Tibial artery (tissue), 4 donors: ENCODE results near the gene KIRREL3.
A peak's percentile ranks its signal among the peaks of the same experiment; 100 is the strongest.

Experiments
- DNase-seq, 2 donors: peaks; one replicate each; pipeline ENCODE4 v3.0.0-alpha.2; 2019
- H3K27ac ChIP-seq, 2 donors: fragments of 200-600 bp; sonication (generic) in 1 of 2; 1 replicate in 1 of 2; 2 replicates in 1 of 2; pipeline ENCODE4 v1.5.1; 2018 to 2019; ENCODE audit warnings: mild to moderate bottlenecking in 1 of 2
- H3K27me3 ChIP-seq, 2 donors: fragments of 200-600 bp; sonication (generic) in 1 of 2; one replicate each; pipeline versions ENCODE4 v1.5.1 to v1.6.0; 2016 to 2019
- H3K36me3 ChIP-seq, 3 donors: fragments of 200-600 bp; sonication (generic) in 2 of 3; one replicate each; pipeline ENCODE4 v1.5.1; 2016 to 2019; ENCODE audit warnings: mild to moderate bottlenecking in 2 of 3
- H3K4me1 ChIP-seq, 4 donors: fragments of 200-600 bp; sonication (generic) in 2 of 4; 1 replicate in 3 of 4; 2 replicates in 1 of 4; pipeline ENCODE4 v1.5.1; 2016 to 2019
- H3K4me3 ChIP-seq, 2 donors: fragments of 200-600 bp; sonication (generic) in 1 of 2; 1 replicate in 1 of 2; 2 replicates in 1 of 2; pipeline ENCODE4 v1.5.1; 2018 to 2019; ENCODE audit warnings: mild to moderate bottlenecking in 2 of 2
- H3K9me3 ChIP-seq, 3 donors: fragments of 200-600 bp; sonication (generic) in 1 of 3; one replicate each; pipeline ENCODE4 v1.5.1; 2016 to 2019
- CTCF ChIP-seq, 2 experiments: fragments of 200-600 bp in 1 of 2; fragments of 450-650 bp in 1 of 2; IDR thresholded peaks; one replicate each; pipeline ENCODE4 v1.5.1; 2017 to 2019; ENCODE audit warnings: antibody characterized with exemption in 2 of 2, mild to moderate bottlenecking in 1 of 2, moderate library complexity in 1 of 2
- intact Hi-C: fragments of 100-400 bp; cut with DNase I; formaldehyde crosslinking; loops from one replicate; pipeline ENCODE4 v1.15.0; 2023; ENCODE audit warnings: low total_unique reads

KIRREL3 gene

GRCh38 chr11:126415669-126416420 lies 584.7 kb downstream of the KIRREL3 start:
- intact Hi-C loops = loop anchor here (10.0 kb wide), 1 partner anchor 101 kb away; no protein-coding TSS in a partner anchor
- peak in 1 of 2 donors; percentile 52 for DNase-seq
- no peaks in the 10 kb centered on the region for H3K9me3 ChIP-seq
- TF ChIP-seq CTCF (IDR thresholded peaks at IDR 0.05) = no peak
- no peaks in the 10 kb centered on the region for H3K27me3 ChIP-seq
- H3K27ac ChIP-seq = peak overlapping the region; percentile 74 to 83
- H3K4me3 ChIP-seq = peak overlapping the region; percentile 57
- peaks cover 0 to 16% (median 7%) of the 10 kb centered on the region in 3 donors for H3K36me3 ChIP-seq
- peaks cover 0 to 43% (median 34%) of the 10 kb centered on the region in 4 donors for H3K4me1 ChIP-seq

- Histone ChIP-seq H3K27ac (peak overlapping the region; percentile 74 to 83), H3K4me1 (peaks cover 0 to 42% (median 36%) of the 10 kb centered on the region in 4 donors), H3K27me3 (no peaks in the 10 kb centered on the region), H3K36me3 (peaks cover 0 to 20% (median 7%) of the 10 kb centered on the region in 3 donors), H3K4me3 (peak overlapping the region in 1 of 2 donors; percentile 16), H3K9me3 (no peaks in the 10 kb centered on the region)
- DNase-seq = peak; percentile 92 to 93
- TF ChIP-seq CTCF (IDR thresholded peaks at IDR 0.05) = no peak
- intact Hi-C loops = loop anchor here (10.0 kb wide), 1 partner anchor 100 kb away; no protein-coding TSS in a partner anchor
Measured at GRCh38 chr11:126415128-126415527, 585.4 kb downstream of the KIRREL3 start.

GRCh38 chr11:126414615-126415014 lies 586.0 kb downstream of the KIRREL3 start:
- DNase-seq = no peak
- Histone ChIP-seq H3K27me3 (no peaks in the 10 kb centered on the region), H3K4me1 (peaks cover 0 to 41% (median 35%) of the 10 kb centered on the region in 4 donors), H3K9me3 (no peaks in the 10 kb centered on the region), H3K36me3 (peaks cover 5 to 25% (median 7%) of the 10 kb centered on the region in 3 donors), H3K4me3 (peak overlapping the region in 1 of 2 donors; percentile 16), H3K27ac (peak overlapping the region; percentile 74 to 83)
- no peak for TF ChIP-seq CTCF (IDR thresholded peaks at IDR 0.05)
- intact Hi-C loops = loop anchor here (5.0 to 10.0 kb wide), 2 partner anchors 57 to 100 kb away; partner anchors contain the start of gene ST3GAL4

GRCh38 chr11:126413843-126414405 lies 586.6 kb downstream of the KIRREL3 start:
- no peak overlapping the region for H3K4me3 ChIP-seq
- peaks cover 0 to 41% (median 35%) of the 10 kb centered on the region in 4 donors for H3K4me1 ChIP-seq
- TF ChIP-seq CTCF (IDR thresholded peaks at IDR 0.05) = no peak
- intact Hi-C loops = loop anchor here (5.0 to 10.0 kb wide), 2 partner anchors 57 to 99 kb away; partner anchors contain the start of gene ST3GAL4
- H3K27ac ChIP-seq = peak overlapping the region; percentile 74 to 83
- no peaks in the 10 kb centered on the region for H3K27me3 ChIP-seq
- DNase-seq = no peak
- peaks cover 11 to 32% (median 11%) of the 10 kb centered on the region in 3 donors for H3K36me3 ChIP-seq
- no peaks in the 10 kb centered on the region for H3K9me3 ChIP-seq

GRCh38 chr11:126413426-126413825 lies 587.1 kb downstream of the KIRREL3 start:
- Histone ChIP-seq H3K27me3 (no peaks in the 10 kb centered on the region), H3K9me3 (no peaks in the 10 kb centered on the region), H3K4me3 (no peak overlapping the region), H3K27ac (peak overlapping the region; percentile 74 to 83), H3K4me1 (peaks cover 0 to 41% (median 35%) of the 10 kb centered on the region in 4 donors), H3K36me3 (peaks cover 16 to 37% (median 16%) of the 10 kb centered on the region in 3 donors)
- no peak for DNase-seq
- intact Hi-C loops = loop anchor here (5.0 to 10.0 kb wide), 2 partner anchors 56 to 99 kb away; partner anchors contain the start of gene ST3GAL4
- TF ChIP-seq CTCF (IDR thresholded peaks at IDR 0.05) = no peak
